Measurements from ENCODE around the gene AFTPH. TPM values are rescaled to one million over a fixed set of nuclear protein-coding genes. Genes with fewer than 3 reads are reported as not detected.

AFTPH gene
- total and polyA plus RNA-seq, 9 of the 15 experiments (the other 6 are each of a cell fraction or from before 2014, with no cell fraction given) = 8.0 to 26.2 (median 13.8) TPM

DNA sequence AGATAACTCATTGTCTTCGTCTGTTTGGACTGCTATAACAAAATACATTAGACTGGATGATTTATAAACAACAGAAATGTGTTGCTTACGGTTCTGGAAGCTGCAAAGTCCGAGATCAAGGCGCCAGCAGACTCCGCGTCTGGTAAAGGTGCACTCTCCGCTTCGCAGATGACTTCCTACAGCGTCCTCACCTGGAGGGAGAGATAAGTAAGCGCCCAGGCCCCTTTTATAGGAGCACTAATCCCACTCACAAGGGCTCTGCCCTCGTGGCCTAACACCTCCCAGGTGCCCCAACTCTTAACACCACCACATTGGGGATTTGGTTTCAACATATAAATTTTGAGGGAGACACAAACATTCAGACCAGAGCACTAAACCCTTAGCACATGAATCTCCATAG is 78.3 kb downstream of the AFTPH start (continued):
- TF ChIP-seq FOXA3 (CRISPR knock-in tag; conservative IDR thresholded peaks at IDR 0.05 in 1 of 2, IDR thresholded peaks at IDR 0.05 in 1 of 2) (no peak), CREBBP (IDR thresholded peaks at IDR 0.05; ENCODE audit: low read depth, low read length) (no peak), ADNP (tag; IDR thresholded peaks at IDR 0.05) (no peak), ZBTB17 (CRISPR knock-in tag; IDR thresholded peaks at IDR 0.05) (no peak), SMAD2 (IDR thresholded peaks at IDR 0.05; ENCODE audit: low read depth, low read length) (no peak), FOXJ3 (CRISPR knock-in tag; IDR thresholded peaks at IDR 0.05) (no peak)

DNA sequence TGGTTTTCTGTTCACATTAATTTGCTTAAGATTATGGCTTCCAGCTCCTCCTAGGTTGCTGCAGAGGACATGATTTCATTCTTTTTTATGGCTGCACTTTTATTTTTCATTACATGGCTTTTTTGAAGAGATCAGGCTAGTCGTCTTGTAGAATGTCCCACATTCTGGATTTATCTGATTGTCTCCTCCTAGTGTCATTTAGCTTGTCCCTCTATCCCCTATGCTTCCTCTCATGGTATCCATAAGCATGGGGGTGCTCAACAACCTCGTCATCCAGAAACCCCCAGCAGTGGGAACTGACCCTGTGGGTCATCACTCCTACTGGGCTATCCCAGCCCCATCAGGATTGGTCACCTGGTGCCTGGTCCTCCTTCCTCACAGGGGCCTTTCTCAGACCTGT is 80.0 kb downstream of the AFTPH start:
- H3K9me3 ChIP-seq (replicated peaks; ENCODE audit: control insufficient read depth, insufficient read depth, low read depth, low read length) = no peaks in the 10 kb centered on the region
- intact Hi-C loops (cut with micrococcal nuclease) = no loop called here
- FAIRE-seq = no peak
- in situ Hi-C loops (cut with MboI) = no loop called here
- no TSS peak for BruUV-seq (replicated peaks)
- no peak overlapping the region for H3K4me3 ChIP-seq
- no peak overlapping the region for H3K4me2 ChIP-seq (ENCODE audit: insufficient read depth, low read length)
- no peaks in the 10 kb centered on the region for H3K9me1 ChIP-seq (ENCODE audit: control insufficient read depth, insufficient read depth, low read length)
- H3K9ac ChIP-seq (ENCODE audit: insufficient read depth in 1 of 2, low read depth in 2 of 2, low read length in 2 of 2) = no peak overlapping the region
- H3K4me1 ChIP-seq (replicated peaks in 1 of 2; ENCODE audit: control insufficient read depth in 2 of 2, insufficient read depth in 2 of 2, low read length in 2 of 2) = peaks cover 22 to 23% of the 10 kb centered on the region in 2 experiments; a peak in 4 of 5 replicates
- no peak overlapping the region for H2AFZ ChIP-seq (ENCODE audit: low read depth, low read length)
- CTCF ChIA-PET (ENCODE audit: low intra/inter-chr PET ratio) = no interaction called here
- ATAC-seq = no peak
- H3K27me3 ChIP-seq (ENCODE audit: control insufficient read depth in 2 of 2, insufficient read depth in 2 of 2, low read length in 2 of 2) = no peaks in the 10 kb centered on the region
- H3K79me2 ChIP-seq (ENCODE audit: control insufficient read depth, insufficient read depth, low read length) = no peaks in the 10 kb centered on the region
- DNase-seq (ENCODE audit: extremely low read depth in 1 of 4, low spot score in 3 of 4) = no peak
- WGBS (ENCODE audit: insufficient coverage, low coverage, missing lambda C conversion rate) = 32% methylated on average over 2 of the region's 2 CpGs
- no peaks in the 10 kb centered on the region for H3K36me3 ChIP-seq (ENCODE audit: control insufficient read depth, insufficient read depth, low read length)
- H3K27ac ChIP-seq (ENCODE audit: extremely low read depth, low read depth, low read length) = no peak overlapping the region
- H4K20me1 ChIP-seq (replicated peaks; ENCODE audit: control insufficient read depth, insufficient read depth, low read length) = no peaks in the 10 kb centered on the region
- POLR2A ChIA-PET = interaction anchor here (0.8 kb wide), 1 partner anchor 11 kb away, joined by 4 read pairs; no protein-coding TSS in a partner anchor
- TF ChIP-seq, protein P1, sequence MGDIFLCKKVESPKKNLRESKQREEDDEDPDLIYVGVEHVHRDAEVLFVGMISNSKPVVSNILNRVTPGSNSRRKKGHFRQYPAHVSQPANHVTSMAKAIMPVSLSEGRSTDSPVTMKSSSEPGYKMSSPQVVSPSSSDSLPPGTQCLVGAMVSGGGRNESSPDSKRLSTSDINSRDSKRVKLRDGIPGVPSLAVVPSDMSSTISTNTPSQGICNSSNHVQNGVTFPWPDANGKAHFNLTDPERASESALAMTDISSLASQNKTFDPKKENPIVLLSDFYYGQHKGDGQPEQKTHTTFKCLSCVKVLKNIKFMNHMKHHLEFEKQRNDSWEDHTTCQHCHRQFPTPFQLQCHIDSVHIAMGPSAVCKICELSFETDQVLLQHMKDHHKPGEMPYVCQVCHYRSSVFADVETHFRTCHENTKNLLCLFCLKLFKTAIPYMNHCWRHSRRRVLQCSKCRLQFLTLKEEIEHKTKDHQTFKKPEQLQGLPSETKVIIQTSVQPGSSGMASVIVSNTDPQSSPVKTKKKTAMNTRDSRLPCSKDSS (IDR thresholded peaks at IDR 0.05; ENCODE audit: low read depth, partially characterized antibody) = peak; percentile 31
- TF ChIP-seq, protein P2, sequence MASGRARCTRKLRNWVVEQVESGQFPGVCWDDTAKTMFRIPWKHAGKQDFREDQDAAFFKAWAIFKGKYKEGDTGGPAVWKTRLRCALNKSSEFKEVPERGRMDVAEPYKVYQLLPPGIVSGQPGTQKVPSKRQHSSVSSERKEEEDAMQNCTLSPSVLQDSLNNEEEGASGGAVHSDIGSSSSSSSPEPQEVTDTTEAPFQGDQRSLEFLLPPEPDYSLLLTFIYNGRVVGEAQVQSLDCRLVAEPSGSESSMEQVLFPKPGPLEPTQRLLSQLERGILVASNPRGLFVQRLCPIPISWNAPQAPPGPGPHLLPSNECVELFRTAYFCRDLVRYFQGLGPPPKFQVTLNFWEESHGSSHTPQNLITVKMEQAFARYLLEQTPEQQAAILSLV (tag; IDR thresholded peaks at IDR 0.05) = no peak
- TF ChIP-seq TRIM24 (IDR thresholded peaks at IDR 0.05) (peak; percentile 40 to 46; a peak in 2 of 4 replicates), ZNF717 (CRISPR knock-in tag; IDR thresholded peaks at IDR 0.05) (no peak), IFI16 (CRISPR knock-in tag; IDR thresholded peaks at IDR 0.05) (no peak), ZNF347 (CRISPR knock-in tag; IDR thresholded peaks at IDR 0.05; ENCODE audit: low read depth) (no peak), JUNB (CRISPR knock-in tag; conservative IDR thresholded peaks at IDR 0.05) (no peak), DACH1 (IDR thresholded peaks at IDR 0.05; ENCODE audit: partially characterized antibody) (no peak), GATAD2B (IDR thresholded peaks at IDR 0.05; ENCODE audit: borderline replicate concordance) (no peak), HNRNPK (IDR thresholded peaks at IDR 0.05; ENCODE audit: low read depth, low read length, poor library complexity, severe bottlenecking) (no peak), ZEB2 (IDR thresholded peaks at IDR 0.05) (no peak), HLTF (IDR thresholded peaks at IDR 0.05) (no peak), CC2D1A (IDR thresholded peaks at IDR 0.05) (no peak), MXI1 (IDR thresholded peaks at IDR 0.05; ENCODE audit: low read depth, low read length) (no peak), COPS2 (conservative IDR thresholded peaks at IDR 0.05) (no peak)
- TF ChIP-seq, protein P3, sequence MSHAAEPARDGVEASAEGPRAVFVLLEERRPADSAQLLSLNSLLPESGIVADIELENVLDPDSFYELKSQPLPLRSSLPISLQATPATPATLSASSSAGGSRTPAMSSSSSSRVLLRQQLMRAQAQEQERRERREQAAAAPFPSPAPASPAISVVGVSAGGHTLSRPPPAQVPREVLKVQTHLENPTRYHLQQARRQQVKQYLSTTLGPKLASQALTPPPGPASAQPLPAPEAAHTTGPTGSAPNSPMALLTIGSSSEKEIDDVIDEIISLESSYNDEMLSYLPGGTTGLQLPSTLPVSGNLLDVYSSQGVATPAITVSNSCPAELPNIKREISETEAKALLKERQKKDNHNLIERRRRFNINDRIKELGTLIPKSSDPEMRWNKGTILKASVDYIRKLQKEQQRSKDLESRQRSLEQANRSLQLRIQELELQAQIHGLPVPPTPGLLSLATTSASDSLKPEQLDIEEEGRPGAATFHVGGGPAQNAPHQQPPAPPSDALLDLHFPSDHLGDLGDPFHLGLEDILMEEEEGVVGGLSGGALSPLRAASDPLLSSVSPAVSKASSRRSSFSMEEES (CRISPR knock-in tag; IDR thresholded peaks at IDR 0.05) = no peak

Data from K562 (cell line).